CD4-positive, alpha-beta T cell treated with Interleukin-10 for 1 hour (primary cell): ENCODE data around the gene P3H2.
"Not testable (repeated sequence)": the region's sequence is repeated elsewhere in the genome, so short reads cannot be mapped to it uniquely, and the experiment has no call there.

Source experiments
- DNase-seq: peaks from one replicate; pipeline ENCODE4 v3.0.0-alpha.2; 2020

The P3H2 gene

GRCh38 chr3:190120269-190121060 is at the start of gene P3H2:
TSS of gene P3H2 (minus strand) at chr3:190120897. CDS start at chr3:190120731, 166 bp downstream.
- DNase-seq, result no peak

GRCh38 chr3:190169877-190170276 is 49.2 kb upstream of the P3H2 start:
- peak; percentile 7 for DNase-seq

GRCh38 chr3:190169243-190169642 is 48.5 kb upstream of the P3H2 start:
- DNase-seq, result no peak

GRCh38 chr3:190167936-190168680 is 47.4 kb upstream of the P3H2 start:
- no peak for DNase-seq

- DNase-seq, result no peak
Observed at GRCh38 chr3:190166948-190167347, 46.3 kb upstream of the P3H2 start.

GRCh38 chr3:190165253-190165652 is 44.6 kb upstream of the P3H2 start:
- no peak for DNase-seq

- DNase-seq, result not testable (repeated sequence)
Observed at GRCh38 chr3:190162013-190162412, 41.3 kb upstream of the P3H2 start.

GRCh38 chr3:190159902-190160435 is 39.3 kb upstream of the P3H2 start:
- no peak for DNase-seq

- no peak for DNase-seq
Observed at GRCh38 chr3:190158261-190158660, 37.6 kb upstream of the P3H2 start.

- no peak for DNase-seq
Observed at GRCh38 chr3:190155752-190156151, 35.1 kb upstream of the P3H2 start.

GRCh38 chr3:190150681-190151080 is 30.0 kb upstream of the P3H2 start:
- DNase-seq, result no peak

- not testable (repeated sequence) for DNase-seq
Observed at GRCh38 chr3:190149830-190150619, 29.3 kb upstream of the P3H2 start.

- DNase-seq, result not testable (repeated sequence)
Observed at GRCh38 chr3:190144793-190145192, 24.1 kb upstream of the P3H2 start.

- no peak for DNase-seq
Observed at GRCh38 chr3:190142041-190142440, 21.3 kb upstream of the P3H2 start.

- DNase-seq, result no peak
Observed at GRCh38 chr3:190139365-190139764, 18.7 kb upstream of the P3H2 start.

- DNase-seq, result no peak
Observed at GRCh38 chr3:190132371-190132770, 11.7 kb upstream of the P3H2 start.

- DNase-seq, result no peak
Observed at GRCh38 chr3:190131329-190131728, 10.6 kb upstream of the P3H2 start.

- DNase-seq, result no peak
Observed at GRCh38 chr3:190130696-190131095, 10.0 kb upstream of the P3H2 start.

- no peak for DNase-seq
Observed at GRCh38 chr3:190130037-190130436, 9.3 kb upstream of the P3H2 start.

GRCh38 chr3:190127797-190128196 is 7.1 kb upstream of the P3H2 start:
- DNase-seq, result no peak

GRCh38 chr3:190127195-190127594 is 6.5 kb upstream of the P3H2 start:
- no peak for DNase-seq

GRCh38 chr3:190125436-190126068 is 4.9 kb upstream of the P3H2 start:
- DNase-seq, result no peak

- DNase-seq, result no peak
Observed at GRCh38 chr3:190124067-190124466, 3.4 kb upstream of the P3H2 start.
